ENCODE data around the gene TRIO. TPM values are rescaled to one million over a fixed set of nuclear protein-coding genes. Genes with fewer than 3 reads are reported as not detected.

Gene TRIO
- total and polyA plus RNA-seq, 12 donors = 26.2 to 85.2 (median 61.9) TPM

DNA sequence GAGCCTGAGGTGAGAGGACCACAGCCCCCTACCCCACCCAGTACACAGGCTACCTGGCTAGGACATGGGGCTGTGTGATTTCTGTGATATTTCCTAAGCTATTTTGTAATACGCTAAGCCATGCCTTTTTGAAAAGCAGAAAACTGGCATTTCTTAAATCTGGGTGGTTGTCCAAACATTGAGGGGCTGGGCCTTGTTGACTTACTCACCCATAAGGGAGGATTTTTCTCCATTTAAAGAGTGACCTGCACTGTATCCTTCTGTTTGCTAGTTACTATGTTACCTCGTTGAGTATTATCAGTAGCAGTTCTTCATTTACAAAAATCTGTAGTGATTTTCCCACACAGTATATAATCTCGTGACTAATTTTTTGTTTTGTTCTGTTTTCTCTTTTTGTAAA is 321.0 kb downstream of the TRIO start:
- peaks cover 0 to 25% (median 0%) of the 10 kb centered on the region in 9 donors for H3K4me1 ChIP-seq
- no peak overlapping the region for H3K4me3 ChIP-seq
- peak overlapping the region in 2 of 10 donors; percentile 19 to 71 for H3K27ac ChIP-seq
- H3K36me3 ChIP-seq = peaks cover 4 to 100% (median 77%) of the 10 kb centered on the region in 9 donors
- no peak for ATAC-seq
- no peak for DNase-seq
- TF ChIP-seq, protein P1, sequence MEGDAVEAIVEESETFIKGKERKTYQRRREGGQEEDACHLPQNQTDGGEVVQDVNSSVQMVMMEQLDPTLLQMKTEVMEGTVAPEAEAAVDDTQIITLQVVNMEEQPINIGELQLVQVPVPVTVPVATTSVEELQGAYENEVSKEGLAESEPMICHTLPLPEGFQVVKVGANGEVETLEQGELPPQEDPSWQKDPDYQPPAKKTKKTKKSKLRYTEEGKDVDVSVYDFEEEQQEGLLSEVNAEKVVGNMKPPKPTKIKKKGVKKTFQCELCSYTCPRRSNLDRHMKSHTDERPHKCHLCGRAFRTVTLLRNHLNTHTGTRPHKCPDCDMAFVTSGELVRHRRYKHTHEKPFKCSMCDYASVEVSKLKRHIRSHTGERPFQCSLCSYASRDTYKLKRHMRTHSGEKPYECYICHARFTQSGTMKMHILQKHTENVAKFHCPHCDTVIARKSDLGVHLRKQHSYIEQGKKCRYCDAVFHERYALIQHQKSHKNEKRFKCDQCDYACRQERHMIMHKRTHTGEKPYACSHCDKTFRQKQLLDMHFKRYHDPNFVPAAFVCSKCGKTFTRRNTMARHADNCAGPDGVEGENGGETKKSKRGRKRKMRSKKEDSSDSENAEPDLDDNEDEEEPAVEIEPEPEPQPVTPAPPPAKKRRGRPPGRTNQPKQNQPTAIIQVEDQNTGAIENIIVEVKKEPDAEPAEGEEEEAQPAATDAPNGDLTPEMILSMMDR (IDR thresholded peaks at IDR 0.05) = no peak
- 75 to 87% methylated on average over 3 of the region's 3 CpGs for WGBS, 2 donors
- no peaks in the 10 kb centered on the region for H3K9me3 ChIP-seq
- intact Hi-C loops (cut with DNase I) = no loop called here
- H3K27me3 ChIP-seq = no peaks in the 10 kb centered on the region

DNA sequence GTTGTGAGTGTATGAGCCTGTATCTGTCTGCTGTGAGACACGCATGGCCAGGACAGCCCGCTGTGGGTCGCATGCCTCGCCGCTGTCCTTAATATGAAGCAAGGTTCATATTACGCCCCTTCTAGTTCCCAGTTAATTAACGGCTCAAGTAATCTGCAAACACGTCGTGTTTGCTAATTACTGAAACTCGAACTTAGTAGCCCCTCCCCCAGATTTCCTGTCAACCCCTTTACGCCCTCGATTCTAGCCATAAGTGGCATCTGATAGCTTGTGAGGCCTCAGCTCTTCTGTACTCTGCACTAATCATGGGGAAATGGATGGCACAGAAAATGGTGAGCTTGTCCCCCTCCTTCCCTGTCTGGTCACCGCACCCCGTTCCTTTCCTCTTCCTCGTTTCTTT is 321.5 kb downstream of the TRIO start:
- Histone ChIP-seq H3K4me1 (peaks cover 0 to 25% (median 0%) of the 10 kb centered on the region in 9 donors), H3K4me3 (no peak overlapping the region), H3K27me3 (no peaks in the 10 kb centered on the region), H3K9me3 (no peaks in the 10 kb centered on the region), H3K27ac (peak overlapping the region in 1 of 10 donors; percentile 71), H3K36me3 (peaks cover 4 to 100% (median 77%) of the 10 kb centered on the region in 9 donors)
- 81 to 85% methylated on average over 15 of the region's 15 CpGs for WGBS, 2 donors
- DNase-seq (no peak), ATAC-seq (no peak)
- TF ChIP-seq, protein P1 (IDR thresholded peaks at IDR 0.05) = no peak
- intact Hi-C loops (cut with DNase I) = loop anchor here in 1 of 10 donors (5.0 kb wide), 1 partner anchor 62 kb away; no protein-coding TSS in a partner anchor

DNA sequence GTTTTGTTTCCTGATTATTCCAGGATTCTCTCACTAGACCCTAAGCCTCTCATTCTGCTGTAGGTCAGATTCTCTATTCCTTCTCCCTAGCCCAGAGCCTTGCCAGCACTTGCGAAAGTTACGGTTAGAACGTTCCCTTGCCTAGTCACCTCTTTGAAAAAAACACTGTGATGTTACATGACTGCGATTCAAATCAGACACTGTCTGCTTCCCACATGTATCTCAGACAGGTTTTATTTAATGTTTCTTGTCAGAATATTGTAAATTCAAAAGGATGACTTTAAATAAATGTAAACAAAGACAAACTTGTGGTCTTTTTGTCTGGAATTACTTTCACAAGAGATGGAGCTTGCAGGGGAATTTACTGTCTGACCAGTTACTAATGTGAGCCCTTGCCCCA is 322.0 kb downstream of the TRIO start:
- Histone ChIP-seq H3K9me3 (no peaks in the 10 kb centered on the region), H3K4me1 (peaks cover 0 to 25% (median 0%) of the 10 kb centered on the region in 9 donors), H3K27me3 (no peaks in the 10 kb centered on the region), H3K36me3 (peaks cover 4 to 100% (median 77%) of the 10 kb centered on the region in 9 donors), H3K27ac (peak overlapping the region in 1 of 10 donors; percentile 71), H3K4me3 (no peak overlapping the region)
- intact Hi-C loops (cut with DNase I) = loop anchor here in 1 of 10 donors (5.0 kb wide), 1 partner anchor 63 kb away; no protein-coding TSS in a partner anchor
- 79 to 85% methylated on average over 4 of the region's 4 CpGs for WGBS, 2 donors
- DNase-seq (no peak), ATAC-seq (no peak)
- TF ChIP-seq, protein P1 (IDR thresholded peaks at IDR 0.05) = no peak

DNA sequence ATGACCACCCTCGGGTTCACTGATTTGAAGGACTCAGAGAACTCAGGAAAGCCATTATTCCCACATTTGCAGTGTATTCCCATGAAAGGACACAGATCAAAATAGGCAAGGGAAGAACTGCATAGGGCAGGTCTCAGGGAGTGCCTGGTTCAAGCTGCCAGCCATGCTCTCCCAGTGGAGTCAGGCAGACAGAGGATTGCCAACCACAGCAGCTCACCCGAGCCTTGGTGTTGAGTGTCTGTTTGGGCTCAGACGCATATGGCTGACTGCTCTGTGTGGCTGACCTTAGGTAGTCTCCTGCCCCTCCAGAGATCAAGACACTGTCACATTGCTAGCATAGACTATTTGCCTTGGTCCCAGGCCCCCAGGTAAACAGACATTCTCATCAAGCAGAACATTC is 322.6 kb downstream of the TRIO start:
- 83 to 88% methylated on average over 3 of the region's 3 CpGs for WGBS, 2 donors
- no peak for ATAC-seq
- H3K36me3 ChIP-seq = peaks cover 3 to 100% (median 71%) of the 10 kb centered on the region in 9 donors

More for the DNA sequence above, 322.6 kb downstream of the TRIO start:
- no peak overlapping the region for H3K4me3 ChIP-seq
- TF ChIP-seq, protein P1 (IDR thresholded peaks at IDR 0.05) = no peak
- no peaks in the 10 kb centered on the region for H3K27me3 ChIP-seq
- intact Hi-C loops (cut with DNase I) = loop anchor here in 1 of 10 donors (5.0 kb wide), 1 partner anchor 63 kb away; no protein-coding TSS in a partner anchor
- H3K9me3 ChIP-seq = no peaks in the 10 kb centered on the region
- peaks cover 0 to 25% (median 0%) of the 10 kb centered on the region in 9 donors for H3K4me1 ChIP-seq
- H3K27ac ChIP-seq = no peak overlapping the region
- no peak for DNase-seq

Data from heart right ventricle (tissue), 16 donors.